GM12801 (cell line): Measurements from ENCODE around the gene PPP1R14C.

ENCODE experiments used
- CTCF ChIP-seq: IDR thresholded peaks from one replicate; pipeline ENCODE4 v1.5.1; 2011; ENCODE audit warnings: control low read depth; ENCODE audit not compliant: insufficient read length; ENCODE audit errors: extremely low read depth

PPP1R14C gene

GRCh38 chr6:150272264-150272975 lies 129.6 kb downstream of the PPP1R14C start:
- no peak for TF ChIP-seq CTCF

- no peak for TF ChIP-seq CTCF
Measured at GRCh38 chr6:150272976-150273315, 130.1 kb downstream of the PPP1R14C start.

GRCh38 chr6:150273457-150274309 lies 130.8 kb downstream of the PPP1R14C start:
- TF ChIP-seq CTCF, result no peak

- TF ChIP-seq CTCF, result no peak
Measured at GRCh38 chr6:150275489-150275888, 132.6 kb downstream of the PPP1R14C start.

- no peak for TF ChIP-seq CTCF
Measured at GRCh38 chr6:150276168-150276936, 133.5 kb downstream of the PPP1R14C start.

GRCh38 chr6:150276937-150277742 lies 134.3 kb downstream of the PPP1R14C start:
- TF ChIP-seq CTCF, result no peak
